Islet precursor cell (in vitro differentiated cells): ENCODE results near the gene CCDC70.
"Not testable (repeated sequence)": the region's sequence is repeated elsewhere in the genome, so short reads cannot be mapped to it uniquely, and the experiment has no call there.

Experiments used
- DNase-seq: peaks from one replicate; pipeline ENCODE4 v3.0.0-alpha.2; 2018

The CCDC70 gene

DNA sequence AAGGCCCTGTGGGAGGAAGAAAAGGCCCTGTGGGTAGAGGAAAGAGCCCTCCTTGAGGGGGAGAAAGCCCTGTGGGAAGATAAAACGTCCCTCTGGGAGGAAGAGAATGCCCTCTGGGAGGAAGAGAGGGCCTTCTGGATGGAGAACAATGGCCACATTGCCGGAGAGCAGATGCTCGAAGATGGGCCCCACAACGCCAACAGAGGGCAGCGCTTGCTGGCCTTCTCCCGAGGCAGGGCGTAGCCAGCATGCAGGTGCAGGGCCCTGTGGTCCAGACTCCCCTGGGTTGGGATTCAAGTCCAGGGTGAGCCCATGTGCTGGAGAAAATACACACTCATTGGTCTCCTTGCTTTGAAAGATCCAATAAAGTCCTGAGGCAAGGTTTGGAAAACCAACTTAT, 4.1 kb downstream of the CCDC70 start:
- DNase-seq: no peak

DNA sequence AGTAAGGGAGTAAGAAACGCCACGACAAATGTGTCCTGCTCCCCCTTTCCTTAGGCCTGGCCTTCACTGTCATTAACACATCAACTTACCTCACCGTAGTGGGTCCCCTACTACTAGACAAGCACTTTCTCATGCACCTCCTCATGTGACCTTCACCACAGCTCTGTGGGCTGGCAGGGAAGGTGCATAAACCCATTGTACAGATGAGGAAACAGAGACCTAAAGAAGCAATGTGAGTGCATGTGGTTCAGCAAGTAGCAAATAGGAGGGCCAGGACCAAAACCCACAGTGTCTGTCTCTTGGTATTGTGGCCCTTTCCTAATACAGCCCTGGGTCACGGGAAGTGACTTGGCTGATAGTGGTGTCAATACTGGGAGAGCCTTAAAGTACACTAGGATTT, 5.3 kb downstream of the CCDC70 start:
- DNase-seq: no peak

DNA sequence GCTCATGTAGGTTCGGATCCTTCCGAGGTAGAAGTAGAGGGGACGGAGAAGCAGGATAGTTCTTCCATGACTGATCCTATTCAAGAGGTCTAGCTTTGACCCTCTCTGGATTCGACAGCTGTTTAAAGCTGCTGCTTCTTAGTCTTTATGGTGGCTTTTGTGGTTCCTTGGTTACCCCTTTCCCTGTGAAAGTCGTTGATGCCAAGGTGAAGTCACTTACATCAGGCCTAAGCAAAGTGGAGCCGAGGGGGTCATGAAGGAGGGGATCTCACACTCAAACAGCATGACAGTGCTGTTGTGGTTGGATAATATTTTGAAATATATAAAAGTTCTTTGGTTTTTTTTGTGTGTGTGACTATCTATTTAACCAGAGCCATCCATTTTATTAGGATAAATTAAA, 8.1 kb downstream of the CCDC70 start:
- no peak for DNase-seq

DNA sequence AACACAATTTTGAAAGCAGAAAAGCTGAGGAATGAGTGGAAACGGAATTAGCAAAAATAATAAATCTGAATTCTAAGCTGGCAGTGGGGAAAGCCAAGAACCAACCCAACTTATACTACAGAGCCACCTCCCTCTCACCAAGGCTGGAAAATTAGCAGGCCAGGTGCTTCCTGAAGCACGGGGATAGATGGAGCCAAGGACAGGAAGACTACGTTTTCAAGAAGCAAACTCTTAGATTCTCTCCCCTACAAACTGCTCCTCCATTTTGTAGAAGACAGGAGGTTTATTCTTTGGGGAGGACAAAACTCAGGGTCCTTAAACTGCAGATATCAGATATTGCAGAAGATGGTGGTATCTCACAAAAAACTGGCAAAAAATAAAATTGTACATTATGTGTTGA, 8.8 kb downstream of the CCDC70 start:
- no peak for DNase-seq

DNA sequence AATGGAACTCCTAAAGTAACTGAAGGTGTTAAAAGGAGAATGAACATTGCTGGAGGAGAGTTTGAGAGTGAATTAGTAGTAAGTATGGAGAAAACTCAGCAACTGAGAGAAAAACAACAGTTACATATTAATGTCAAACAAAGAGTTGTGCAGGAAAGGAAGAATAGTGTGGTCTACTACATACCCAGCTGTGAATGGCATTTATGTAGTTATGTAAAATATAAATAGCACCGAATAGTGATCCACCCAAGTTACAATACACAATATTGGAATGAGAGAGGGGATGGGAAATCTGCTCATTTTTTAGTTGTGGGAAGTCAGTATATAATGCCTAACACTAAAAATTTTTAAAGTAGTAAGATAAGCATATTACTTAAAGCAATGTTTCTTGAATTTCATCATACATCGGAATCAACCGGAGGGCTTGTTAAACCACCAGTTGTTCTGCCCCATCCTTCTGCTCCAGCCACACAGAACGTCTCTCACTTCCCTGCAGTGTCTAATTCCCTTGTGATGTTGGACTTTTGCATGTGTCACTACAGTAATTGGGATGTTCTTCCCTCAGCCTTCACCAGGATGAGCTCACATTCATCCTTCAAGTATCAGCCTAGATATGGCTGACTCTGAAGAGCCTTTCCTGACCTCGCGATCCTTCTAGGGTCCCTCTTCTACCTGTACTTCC, 11.5 kb downstream of the CCDC70 start:
- DNase-seq: no peak

DNA sequence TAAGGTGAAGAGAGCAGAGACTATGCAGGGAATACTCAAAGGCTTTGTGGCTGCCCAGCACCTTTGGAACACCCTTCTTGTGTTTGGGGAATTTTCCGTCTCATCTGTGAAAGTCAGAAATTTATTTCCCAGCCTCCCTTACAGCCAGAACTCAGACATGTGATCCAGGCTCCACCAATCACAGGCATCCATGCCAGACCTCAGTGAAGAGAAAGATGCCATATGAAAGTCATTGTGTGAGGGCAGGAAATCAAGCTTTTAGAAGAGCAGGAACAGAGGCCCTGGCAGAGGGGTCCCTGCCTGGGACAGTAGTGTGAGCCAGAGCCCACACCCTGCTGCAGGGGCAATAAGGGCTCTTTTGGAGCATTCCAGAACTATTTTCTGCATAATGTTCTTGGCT, 12.1 kb downstream of the CCDC70 start:
- DNase-seq: no peak

DNA sequence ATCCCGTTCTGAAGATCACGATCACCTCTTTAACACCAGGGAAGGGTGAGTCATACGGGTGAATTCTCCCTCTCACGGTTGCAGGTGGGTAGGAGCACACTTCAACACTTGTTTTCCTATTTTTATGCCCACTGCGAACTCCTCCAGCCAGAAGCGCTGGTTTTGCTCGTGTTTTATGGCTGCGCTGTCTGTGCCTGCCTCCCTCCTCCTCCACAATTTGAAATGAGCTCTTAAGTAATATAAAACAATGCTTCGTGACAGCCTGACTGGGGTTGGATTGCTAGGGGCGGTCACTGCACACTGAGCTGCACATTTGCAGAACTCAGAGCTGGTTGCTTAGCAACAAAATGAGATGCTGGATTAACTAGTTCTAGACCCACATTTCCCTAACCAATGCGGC, 12.9 kb downstream of the CCDC70 start:
- DNase-seq: no peak

DNA sequence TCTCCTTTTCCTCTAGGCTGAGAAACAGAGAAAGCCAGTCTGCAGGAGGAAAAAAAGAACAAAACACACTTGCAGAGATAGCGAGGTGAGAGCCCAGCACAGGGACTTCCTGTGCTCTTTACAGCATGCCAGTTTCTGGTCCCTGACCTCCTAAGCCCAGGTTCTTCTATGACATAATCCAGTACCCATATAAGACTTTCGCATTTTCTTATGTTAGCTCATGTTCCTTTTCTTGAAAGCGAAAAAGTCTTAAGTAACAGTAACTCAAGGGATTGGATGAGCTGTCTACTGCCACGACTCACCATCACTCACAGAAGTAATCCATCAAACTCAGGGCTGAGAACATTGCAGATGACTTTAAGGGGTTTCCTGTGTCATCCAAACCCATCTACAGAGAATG, 17.4 kb downstream of the CCDC70 start:
- no peak for DNase-seq

DNA sequence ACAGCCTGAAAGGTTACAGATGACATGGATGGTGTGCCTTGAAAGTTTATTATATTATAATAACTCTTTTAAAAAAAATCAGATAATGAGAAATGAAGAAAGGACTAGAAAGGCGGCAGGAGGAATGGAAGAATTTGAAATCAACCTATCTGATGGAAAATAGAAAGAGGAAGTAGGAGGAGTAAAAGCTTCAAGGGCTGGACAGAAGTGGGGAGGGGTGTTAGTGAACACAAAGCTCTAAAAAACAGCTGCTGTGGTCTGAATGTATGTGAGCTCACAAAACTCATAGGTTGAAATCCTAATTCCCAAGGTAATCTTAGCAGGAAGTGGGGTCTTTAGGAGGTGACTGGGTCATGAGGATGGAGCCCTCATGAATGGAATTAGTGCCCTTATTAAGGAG, 19.5 kb downstream of the CCDC70 start:
- DNase-seq: no peak

DNA sequence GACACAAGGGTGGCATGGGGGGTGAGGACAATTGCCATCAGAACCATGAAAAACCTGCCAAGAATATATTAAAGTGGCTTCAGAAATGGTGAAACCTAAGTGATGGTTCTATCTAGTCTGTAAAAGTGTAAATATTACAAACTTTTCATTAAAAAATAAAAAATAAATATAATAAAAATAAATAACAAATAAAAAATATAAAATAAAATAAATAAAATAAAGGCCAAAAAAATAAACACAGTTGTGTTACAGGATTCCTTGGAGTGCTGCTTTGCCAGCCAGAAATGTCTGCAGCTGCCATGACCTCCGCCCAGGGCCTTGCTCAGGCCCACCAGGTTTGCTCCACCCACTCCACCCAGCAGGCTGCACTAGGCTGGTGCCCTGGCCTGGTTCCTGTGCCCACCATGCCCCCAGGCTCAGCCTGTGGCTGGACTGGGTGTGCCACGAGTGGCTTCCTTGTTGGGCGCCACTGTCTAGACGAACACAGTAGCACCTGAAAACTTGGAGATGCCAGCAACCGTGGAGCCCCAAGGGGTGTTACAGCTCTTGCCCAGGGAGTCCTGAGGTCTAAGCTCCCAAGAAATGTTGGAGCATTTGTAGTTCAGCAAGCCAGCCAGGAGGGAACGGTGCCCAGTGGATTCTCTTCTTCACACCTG, 20.9 kb downstream of the CCDC70 start:
- no peak for DNase-seq

DNA sequence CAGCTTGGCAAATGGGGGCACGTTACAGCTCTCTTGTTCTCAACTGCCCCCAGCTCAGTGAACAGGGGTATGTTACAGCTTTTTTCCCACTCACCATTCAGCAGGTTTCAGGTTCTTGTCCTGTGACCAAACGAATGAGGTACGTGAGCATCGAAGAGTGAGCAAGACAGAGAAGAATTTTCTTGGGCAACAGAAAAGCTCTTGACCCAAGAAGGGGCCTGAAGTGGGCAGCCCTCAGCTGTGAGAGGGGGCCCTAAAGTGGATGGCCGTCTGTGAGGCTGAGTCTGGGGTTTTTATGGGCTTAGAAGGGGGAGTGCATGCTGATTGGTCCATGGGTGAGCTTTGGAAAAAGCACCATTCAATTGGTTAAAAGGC, 21.4 kb downstream of the CCDC70 start:
- DNase-seq: no peak

DNA sequence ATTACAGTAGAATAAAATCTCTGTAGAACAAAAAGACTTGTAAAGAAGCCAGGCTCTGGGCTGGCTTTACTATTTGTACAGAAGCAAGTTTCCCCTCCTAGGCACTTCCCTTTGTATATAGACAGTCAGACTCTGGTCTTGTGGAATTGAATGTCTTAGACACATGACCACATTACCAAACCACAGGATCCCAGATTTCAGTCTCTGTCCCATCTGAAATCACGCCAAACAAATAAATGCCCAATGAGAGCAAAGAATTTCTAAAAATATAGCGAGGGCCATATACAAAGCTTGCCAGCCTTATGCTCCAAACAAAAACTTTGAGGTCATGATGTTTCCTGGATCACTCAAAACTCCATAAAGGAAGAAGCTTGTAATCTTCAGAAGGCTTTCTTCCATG, 23.9 kb downstream of the CCDC70 start:
- no peak for DNase-seq

DNA sequence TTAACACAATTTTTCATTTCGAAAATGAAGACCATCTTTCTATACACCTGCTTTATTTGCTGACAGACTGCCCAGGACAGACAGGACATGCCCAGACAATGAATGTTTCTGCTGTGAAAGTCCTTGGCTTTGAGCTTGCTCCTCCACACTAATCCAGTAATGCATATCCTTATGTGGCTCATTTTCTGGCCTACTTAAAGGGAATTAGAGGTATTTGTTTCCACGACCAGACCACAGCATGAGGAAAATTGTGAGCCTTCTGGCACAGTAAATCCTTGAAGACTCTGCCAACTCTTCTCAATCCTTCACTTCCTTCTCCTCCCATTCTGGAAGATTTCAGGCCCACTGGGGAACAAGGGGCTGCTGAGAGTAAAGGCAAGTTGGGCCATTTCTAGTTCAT, 25.7 kb downstream of the CCDC70 start:
- DNase-seq: no peak

DNA sequence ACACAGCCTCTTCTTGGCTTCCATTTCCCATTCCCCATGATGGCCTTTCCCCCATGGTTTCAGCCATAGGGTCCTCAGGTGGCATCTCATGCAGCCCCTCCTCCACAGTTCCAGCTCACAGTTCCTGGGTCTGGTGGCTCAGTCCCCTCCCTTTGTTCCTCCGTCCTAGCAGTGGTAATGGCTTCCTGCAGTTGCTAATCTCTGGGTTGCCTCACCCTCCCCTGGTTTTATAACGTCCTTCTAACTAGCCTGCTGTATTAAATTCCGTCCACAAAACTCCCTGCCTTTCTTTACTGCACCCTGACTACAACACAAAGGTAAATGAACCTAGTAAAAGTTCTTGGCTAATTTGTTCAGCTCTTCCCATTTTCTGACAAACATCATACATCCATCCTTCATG, 30.9 kb downstream of the CCDC70 start:
- no peak for DNase-seq

DNA sequence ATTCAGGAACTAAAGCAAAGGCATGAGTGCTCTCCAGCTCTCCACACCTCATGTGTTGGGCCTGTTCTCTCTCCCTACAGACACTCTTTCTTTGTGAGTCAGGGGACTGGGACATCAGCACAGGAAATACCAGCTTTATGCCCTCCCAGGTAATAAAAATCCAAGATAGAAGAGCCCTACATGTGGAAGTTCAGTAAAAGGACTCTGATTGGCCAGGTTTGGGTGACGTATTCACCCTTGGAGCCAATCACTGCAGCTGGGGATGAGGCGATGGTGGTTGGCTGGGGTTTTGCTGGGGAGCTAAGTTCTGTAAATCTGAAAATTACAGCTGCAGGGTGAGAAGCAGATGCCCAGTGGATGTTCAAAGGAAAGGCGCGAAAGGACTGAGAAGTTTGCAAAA, 32.5 kb downstream of the CCDC70 start:
- DNase-seq: peak; percentile 71

DNA sequence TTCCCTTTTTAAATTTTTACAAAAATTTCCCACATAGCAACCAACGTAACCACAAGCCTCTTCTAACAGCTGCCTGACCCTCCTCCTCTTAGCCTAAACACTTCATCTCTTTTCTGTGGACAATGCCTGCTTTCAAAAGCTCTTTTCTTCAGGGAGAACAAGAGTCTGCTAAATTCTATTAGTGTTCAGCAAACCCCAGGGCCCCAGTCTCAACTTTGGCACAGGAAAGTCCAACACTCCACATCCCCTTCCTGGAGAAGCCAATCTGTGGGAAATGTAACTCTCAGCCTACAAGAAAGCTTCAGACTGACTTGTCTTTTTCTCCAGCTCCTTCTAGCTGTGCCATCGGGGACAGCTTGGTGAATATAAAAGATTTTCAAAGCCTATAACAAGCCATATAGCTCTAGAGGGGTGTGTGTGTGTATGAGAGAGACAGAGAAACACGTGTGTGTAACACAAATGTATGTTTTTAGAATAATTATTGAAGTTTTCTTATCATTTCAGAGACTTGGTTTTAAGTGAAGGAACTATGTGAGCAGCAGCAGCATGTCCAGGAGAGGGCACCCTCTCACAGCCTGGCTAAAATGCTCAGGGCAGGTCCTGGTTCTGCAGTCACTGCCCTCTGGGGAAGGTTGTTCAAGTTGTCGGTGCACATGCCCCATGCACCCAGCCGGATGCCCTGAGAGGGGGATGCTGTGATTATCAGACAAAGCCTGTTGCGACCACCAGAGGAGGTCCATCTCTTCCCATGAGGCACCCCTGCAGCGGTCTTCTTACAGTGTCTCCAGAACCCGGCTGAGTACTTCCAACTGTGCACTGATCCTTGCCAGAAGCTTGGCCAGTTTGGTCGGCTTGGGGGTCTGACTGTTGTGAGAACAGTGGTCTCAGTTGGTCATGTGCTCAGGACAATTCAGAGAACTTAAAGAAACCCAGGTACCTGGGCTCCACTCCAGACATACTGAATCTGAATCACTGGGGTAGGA, 34.4 kb downstream of the CCDC70 start:
- peak; percentile 85 for DNase-seq

DNA sequence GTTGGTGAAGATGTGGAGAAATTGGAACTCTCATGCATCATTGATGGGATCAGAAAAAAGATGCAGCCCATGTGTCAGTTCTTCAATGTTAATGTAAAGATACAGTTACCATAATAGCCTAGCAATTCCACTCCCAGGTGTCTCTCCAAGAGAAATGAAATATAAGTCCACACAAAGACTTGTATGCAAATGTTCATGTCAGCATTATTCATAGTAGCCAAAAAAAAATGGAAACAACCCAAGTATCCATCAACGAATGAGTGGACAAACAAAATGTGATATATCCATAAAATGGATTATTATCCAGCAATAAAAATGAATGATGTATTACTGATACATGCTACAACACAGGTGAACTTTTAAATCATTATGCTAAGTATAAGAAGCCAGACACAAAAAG, 38.7 kb downstream of the CCDC70 start:
- DNase-seq: no peak

DNA sequence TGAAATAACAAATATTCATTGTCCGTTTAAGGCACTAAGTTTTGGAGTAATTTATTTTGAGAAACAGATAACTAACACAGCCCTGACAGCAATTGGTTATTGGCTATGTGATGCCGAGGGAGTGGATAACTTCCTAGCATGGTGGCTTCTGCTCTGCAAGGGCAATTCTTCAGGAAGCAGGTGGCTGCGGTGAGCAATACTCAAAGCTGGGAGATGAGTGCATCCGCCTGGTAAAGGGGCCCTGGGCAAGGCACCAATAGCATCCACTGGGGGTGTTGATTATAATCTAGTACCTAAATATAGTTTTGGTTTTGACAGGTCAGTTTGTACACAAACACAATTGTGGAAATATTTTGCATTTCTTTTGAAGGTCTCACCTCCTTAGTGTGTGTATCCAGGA, 41.0 kb downstream of the CCDC70 start:
- no peak for DNase-seq

DNA sequence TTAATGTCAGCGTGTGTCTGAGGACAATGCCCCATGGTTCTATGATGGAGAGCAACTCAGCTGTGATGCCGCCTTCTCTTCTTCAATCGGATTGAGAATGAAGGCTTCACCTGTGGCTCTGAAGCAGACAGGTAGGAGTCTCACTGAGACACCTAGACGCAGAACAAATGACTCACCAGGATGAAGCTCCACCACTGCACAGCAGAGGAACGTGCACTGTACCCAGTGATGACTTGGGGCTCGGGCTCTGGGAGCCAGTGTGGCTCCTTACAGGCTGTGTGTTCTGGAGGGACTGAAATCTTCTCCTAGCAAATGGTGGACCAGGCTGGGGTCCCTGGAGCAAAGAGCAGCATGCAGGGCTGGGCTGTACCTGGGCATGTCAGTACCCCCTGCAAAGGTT, 44.0 kb downstream of the CCDC70 start:
- DNase-seq: no peak

DNA sequence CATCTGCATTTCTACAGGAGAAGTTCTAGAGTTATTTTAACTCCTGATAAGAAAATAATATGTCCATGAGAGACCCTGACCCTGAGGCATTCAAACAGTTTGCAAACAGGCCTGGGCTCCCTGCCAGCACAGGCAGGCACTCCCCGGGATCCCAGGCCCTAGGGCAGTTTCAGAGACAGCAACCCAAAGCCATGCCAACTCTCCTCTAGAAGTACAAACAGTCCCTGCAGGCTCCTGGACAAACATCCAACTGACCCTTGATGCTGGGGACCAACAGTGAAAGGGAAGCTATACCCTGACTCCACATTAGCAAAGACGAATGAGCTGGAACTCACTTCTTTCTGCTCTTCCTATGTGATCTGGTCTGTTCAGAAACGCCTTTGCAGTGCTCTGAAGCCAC, 44.8 kb downstream of the CCDC70 start:
- DNase-seq: no peak

DNA sequence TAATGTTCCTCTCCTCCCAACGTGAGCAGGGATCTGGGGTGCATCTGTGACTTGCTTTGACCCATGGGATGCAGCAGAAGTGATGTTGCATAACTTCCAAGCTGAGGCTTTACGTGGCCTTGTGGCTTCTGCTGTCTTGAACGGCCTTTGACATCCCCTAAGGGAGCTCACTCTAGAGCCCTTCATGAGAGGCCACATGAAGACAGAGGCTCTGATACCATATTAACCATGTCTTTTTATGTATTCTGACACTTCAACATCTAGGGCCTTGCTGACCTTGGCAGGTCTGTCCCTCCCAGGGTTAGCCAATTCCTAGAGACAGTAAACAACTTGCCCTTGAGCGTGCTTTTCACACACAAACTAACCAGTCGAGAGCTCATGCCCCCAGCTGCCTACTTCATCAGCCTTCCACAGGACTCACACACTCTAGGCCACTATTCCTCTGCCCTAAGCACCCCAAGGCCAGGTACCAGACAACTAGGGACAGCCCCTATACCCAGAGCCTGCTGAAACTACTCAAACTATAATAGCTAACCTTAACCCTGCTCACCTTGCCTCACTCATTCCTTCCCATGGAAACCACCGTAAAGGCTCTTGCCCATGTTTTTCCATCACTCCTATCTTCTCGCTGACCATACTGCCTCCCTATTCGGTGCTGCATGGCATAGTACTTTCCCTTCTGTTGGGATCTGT, 45.4 kb downstream of the CCDC70 start:
- no peak for DNase-seq

DNA sequence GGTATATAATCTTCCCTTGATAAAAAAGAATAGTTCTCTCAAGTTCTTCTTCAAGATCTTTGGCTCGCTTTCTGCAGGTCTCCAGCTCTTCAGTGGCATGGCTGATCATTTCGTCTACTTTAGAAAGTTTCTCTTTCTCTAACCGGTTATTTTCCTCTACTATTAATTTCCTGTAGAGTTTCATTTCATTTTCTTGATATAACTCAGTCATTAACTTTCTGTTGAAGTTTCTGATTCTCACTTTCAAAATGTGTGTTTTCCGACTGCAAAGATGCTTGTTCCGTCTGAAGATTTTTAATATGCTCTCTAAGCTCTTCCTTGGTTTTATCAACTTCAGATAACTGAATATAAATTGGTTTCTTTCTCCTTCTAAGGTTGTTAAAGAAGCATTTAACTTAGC, 47.5 kb downstream of the CCDC70 start:
- DNase-seq: not testable (repeated sequence)

DNA sequence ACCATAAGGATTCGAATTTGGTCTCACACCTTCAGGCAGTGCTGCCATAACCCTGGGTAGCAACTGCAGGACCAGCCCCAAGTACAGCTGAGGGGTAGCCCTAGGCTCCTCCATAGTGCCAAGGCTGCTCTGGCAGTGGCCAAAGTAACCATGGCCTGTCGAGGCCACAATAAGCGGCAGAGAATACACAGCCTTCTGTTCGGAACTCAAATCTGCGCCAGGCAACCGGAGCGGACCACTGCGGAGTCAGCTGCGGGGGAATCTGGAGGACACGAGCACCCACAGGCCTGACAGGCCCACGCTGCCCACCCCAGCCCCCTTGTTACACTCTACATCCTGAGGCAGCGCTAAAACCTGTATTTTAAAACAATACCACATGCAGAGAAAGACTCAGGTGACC, 48.7 kb downstream of the CCDC70 start:
- DNase-seq: peak; percentile 36
